CD4-positive, alpha-beta T cell treated with Interleukin-2 at 100 ng/mL for 4 hours (primary cell): Measurements from ENCODE around the gene COL9A1.
"Not testable (repeated sequence)": the region's sequence is repeated elsewhere in the genome, so short reads cannot be mapped to it uniquely, and the experiment has no call there.

Experiments
- DNase-seq: peaks from one replicate; pipeline ENCODE4 v3.0.0-alpha.2; 2020; ENCODE audit warnings: low spot score

The COL9A1 gene

DNA sequence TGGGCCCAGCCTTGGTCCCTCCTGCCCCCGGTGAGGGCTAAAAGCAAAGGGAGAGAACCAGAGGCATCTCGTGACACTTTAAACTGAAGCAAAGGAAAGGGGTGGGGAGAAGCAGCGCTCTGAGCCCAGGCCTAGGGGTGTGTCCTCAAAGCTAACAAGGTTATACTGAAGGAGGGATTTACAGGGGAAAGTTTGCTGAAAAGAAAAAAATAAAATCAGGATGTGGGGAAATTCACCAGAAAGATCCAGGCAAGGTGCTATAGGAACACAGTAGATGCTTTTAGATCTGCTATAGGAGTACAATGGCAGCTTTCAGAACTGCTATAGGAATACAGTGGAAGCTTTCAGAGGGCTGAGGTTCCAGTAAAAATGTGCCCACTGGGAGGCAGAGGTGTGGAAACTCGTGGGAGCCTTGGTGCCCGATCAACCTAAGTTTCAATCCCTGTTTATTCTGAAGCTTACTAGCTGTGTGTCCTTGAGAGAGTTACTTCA, at the start of gene COL9A1:
TSS of gene COL9A1 (minus strand) at position 51 of the 492 bp plus-strand sequence. CDS start 160 bp downstream, outside the sequence.
- no peak for DNase-seq

DNA sequence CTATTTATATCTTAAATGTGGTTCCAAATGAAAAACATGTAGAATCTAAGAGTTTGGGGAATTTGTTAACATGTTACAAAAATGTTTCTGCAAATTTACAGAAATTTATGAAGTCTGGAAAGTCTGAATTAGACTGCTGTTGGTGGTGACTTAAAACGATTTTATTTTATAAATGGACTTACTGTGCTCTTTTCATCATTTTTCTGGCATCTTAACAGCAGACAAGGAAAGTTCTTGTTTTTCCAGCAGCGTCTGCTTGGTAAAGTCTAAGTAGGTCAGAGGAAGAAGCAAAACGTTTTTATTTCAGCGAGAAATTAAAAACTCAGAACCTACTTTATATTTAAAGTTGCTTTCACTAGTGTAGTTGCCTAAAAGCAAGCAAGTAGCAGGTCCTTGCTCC, 48.6 kb upstream of the COL9A1 start:
- DNase-seq: no peak

DNA sequence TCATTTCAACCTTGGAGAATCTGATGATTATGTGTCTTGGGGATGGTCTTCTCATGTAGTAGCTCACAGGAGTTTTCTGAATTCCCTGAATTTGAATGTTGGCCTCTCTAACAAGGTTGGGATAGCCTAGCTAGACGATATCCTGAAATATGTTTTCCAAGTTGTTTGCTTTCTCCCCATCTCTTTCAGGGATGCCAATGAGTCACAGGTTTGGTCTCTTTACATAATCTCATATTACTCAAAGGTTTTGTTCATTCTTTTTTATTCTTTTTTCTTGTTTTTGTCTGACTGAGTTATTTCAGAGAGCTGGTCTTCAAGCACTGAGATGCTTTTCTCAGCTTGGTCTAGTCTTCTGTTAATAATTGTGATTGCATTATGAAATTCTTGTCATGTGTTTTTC, 42.7 kb upstream of the COL9A1 start:
- no peak for DNase-seq

DNA sequence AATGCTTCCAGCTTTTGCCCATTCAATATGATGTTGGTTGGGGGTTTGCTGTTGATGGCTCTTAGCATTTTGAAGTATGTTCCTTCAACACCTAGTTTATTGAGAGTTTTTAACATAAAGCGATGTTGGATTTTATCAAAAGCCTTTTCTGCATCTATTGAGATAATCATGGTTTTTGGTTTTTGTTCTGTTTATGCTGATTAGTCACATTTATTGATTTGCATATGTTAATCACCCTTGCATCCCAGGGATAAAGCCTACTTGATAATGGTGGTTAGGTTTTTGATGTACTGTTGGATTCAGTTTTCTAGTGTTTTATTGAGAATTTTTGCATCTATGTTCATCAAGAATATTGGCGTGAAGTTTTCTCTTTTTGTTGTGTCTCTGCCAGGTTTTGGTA, 40.4 kb upstream of the COL9A1 start:
- no peak for DNase-seq

DNA sequence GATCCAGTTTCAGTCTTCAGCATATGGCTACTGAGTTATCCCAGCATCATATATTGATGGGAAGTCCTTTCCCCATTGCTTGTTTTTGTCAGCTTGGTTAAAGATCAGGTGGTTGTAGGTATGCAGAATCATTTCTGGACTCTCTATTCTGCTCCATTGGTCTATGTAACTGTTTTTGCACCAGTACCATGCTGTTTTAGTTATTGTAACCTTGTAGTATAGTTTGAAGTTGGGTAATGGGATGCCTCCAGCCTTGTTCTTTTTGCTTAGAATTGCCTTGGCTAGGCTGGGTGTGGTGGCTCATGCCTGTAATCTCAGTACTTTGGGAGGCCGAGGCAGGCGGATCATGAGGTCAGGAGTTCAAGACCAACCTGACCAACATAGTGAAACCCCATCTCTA, 36.9 kb upstream of the COL9A1 start:
- not testable (repeated sequence) for DNase-seq

DNA sequence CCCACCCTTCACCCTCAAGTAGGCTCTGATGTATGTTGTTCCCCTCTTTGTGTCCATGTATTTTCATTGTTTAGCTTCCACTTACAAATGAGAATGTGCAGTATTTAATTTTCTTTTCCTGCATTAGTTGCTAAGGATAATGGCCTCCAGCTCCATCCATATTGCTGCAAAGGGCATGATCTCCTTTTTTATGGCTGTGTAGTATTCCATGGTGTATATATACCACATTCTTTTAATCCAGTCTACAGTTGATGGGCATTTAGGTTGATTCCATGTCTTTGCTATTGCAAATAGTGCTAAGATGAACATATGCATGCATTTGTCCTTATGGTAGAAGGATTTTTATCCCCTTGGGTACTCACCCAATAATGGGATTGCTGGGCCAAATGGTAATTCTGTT, 35.9 kb upstream of the COL9A1 start:
- DNase-seq: no peak

DNA sequence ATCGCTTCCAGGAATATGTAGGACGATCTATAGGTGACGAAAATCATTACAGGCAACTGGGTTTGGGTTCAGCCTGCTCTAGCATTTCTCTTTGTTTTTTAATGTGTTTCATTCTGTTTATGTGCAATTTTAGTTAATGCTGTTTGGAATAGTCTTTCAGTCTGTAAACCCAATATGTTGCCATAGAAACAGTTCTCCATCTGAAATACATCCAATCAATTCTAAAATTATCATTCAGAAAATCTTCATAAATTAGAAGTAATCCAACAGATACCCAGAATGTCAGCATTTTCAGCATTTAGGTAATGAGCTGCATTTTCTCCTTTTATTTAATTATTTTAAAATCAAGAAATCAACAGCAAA, 34.8 kb upstream of the COL9A1 start:
- DNase-seq: no peak

DNA sequence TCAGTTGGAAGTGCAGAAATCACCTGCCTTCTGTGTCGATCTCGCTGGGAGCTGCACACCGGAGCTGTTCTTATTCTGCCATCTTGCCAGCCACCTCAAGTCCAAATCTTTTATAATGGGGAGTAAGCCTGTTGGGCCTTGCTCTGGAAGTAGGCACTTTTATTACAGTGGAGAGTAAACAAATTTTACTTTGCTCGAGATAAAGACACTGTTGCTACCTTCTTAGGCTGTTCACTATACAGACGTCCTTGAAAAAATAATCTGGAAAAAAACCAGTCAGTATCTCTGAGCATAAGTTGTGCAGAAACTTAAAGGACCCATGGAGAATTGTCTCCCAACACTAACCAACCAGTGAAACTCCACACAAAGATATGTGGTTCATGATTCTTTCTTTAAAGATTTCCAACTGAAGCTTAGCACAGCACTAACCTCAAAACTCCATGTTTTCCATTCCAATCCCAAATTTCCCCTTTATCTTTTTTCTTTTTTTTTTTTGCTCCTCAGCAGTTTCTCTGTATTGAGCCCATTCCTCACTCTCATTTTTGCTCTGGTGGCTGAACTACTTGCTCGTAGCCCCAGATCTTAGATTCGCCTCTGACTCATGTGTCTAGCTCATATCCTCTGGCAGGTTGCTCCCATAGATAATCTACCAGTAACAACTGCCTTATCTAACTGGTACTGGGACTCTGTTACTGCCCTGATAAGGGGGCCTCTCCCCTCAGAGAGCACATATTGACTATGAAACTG, 34.3 kb upstream of the COL9A1 start:
- no peak for DNase-seq

DNA sequence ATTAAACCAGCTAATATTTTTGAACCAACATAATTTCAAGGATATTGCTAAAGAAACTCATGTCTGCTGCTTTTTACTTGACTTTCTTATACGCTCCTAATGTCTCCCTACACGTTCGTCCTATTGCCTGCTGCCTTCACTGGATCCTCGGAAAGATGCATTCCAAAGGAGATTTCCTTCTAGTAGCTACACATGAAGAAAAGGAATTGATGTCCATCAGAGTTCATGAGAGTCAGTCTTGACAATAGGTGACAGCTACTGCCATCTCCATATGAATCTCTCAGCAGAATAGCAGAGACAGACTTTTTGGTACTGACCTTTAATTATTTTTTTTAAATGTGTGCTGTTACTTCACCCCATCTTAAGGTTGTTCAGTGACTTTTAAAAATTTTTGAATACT, 24.2 kb upstream of the COL9A1 start:
- DNase-seq: no peak

DNA sequence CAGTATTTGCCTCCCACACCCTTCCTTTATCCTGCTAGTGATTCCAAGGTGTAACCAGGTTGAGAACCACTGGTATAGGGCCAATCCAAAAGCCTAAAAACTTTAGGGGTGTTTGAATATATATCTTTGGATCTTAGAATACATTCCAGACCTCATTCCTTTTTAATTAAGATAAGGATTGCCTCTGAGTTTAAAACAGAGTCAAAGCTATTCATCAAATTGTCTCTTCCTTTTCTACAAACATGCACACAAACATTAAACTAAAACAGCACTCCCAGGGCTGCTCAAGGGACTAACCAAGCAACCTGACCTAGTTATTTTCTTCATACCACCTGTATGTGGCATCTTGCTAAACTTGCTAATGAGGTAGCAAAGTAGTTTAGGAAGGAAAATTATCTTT, 22.1 kb upstream of the COL9A1 start:
- DNase-seq: no peak

DNA sequence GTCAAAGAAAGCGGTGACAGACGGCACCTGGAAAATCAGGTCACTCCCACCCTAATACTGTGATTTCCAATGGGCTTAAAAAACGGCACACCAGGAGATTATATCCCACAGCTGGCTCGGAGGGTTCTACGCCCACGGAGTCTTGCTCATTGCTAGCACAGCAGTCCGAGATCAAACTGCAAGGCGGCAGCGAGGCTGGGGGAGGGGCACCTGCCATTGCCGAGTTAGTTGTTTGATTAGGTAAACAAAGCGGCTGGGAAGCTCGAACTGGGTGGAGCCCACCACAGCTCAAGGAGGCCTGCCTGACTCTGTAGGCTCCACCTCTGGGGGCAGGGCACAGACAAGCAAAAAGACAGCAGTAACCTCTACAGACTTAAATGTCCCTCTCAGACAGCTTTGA, 14.9 kb upstream of the COL9A1 start:
- not testable (repeated sequence) for DNase-seq

DNA sequence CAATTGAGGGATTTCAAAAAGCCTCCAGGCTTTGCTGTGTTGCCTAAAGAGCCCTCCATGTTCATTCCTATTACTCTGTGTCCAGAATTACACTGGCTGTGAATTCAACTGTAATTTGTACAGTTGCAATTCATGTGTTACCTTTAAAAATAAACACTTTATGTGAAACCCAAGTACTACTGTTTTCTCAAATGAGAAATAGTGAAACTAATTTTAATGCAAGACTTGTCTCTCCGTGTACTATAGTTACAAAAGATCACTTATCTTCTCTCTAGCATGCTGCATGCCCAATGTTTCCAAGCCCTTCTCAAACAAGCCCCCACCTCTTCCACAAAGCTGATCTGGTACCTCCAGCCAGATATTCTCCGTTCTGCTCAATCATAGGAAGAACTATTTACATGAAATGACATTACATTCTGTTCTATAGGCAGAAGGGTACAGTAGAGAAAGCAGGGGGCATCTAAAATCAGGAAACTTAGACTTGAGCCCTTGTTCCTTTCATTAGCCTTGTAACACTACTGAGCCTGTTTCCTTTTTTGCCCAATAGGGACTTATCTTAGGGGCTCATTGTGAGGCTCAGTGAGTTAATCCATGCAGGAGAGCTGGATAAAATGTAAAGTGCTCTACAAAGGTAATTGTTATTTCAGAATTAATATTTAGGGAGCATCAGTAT, 12.3 kb upstream of the COL9A1 start:
- no peak for DNase-seq

DNA sequence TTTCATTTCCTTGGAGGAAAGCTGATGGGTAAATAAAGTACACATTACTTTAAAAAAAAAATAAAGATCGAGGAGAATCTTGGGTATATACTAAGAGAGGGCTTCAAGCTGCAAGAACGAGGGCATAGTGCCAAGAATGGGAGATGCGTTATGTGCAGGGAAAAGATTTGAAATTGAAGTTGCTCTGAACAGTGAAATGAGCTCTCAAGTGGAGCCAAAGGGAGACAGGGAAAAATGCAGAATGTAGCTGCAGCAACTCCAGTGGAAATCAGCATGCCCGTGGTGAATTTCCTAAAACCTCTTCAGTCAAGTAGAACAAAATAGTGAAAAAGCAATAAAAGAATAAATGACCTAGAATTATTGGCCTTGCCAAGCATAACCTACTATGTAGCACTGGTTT, 11.4 kb upstream of the COL9A1 start:
- no peak for DNase-seq

DNA sequence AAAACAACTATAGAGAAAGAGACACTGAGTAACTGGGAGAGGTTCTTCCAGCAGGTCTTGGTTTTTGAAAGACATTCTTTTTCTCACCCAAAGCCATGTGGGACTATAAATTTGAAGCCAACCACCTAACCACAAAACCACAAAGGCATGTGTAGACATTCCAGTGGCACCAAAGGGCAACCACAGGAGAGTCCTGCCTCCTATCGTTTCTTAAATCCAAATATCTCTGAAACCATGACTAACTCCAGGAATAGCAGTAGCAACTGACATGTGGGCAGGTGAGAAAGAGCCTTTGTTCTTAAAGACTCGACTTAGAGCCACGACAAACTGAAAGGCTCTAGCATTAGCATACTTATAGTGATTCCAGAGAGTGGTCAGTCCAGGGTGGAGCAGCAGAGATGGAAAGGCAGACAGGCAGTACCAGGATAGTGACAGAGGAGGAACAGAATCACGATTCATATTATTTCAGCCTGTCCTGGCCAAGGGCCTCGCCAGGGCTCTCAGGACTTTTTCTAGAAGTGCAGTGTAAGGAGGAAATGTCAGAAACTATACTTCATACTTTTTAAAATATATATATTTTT, 9.4 kb upstream of the COL9A1 start:
- no peak for DNase-seq

DNA sequence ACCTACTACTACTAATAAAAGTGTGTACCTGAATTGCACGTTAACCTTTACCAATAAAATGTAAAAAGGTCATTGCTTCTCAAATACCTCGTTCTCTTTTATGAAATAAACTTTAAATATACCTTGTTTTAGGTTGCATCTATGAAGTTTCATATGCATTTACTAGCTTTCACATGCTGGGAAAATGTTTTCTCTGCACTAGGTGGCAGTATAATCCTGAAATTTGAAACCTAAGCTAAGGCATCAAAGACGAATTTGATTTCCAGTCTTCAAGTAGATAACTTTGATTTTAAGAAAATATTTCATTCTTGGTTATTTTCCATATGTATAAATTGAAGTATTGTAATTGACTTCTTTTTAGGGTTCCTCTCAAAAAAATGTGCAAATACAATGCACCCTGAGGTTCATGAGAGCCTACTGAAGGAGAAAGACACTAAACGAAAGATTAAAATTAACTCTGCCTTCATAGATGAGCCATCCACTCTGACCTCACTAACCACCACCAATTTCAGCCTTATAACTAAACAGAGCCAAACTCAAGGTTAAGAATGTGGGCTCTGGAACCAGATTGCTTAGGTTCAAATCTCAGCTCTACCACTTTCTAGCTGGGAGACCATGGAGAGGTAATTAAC, 7.3 kb upstream of the COL9A1 start:
- DNase-seq: peak; percentile 26

DNA sequence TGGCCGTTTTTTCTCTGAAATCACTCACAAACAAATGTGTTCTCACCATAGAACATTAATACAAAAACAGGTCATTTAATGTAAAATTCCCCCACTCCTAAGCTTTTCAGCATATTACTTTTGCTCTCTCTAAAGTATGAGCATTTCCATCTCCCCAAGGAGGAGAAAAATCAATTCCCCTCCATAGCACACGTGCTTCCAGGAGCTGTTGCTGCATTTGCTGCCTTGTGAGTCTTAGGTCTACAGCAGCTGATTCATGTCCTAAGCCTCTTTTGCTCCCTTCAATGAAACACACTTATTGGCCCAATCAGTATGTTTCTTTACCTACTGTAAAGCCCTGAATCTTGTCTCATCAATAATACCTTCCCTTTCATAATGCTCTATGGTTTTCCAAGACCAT, 6.4 kb upstream of the COL9A1 start:
- no peak for DNase-seq

DNA sequence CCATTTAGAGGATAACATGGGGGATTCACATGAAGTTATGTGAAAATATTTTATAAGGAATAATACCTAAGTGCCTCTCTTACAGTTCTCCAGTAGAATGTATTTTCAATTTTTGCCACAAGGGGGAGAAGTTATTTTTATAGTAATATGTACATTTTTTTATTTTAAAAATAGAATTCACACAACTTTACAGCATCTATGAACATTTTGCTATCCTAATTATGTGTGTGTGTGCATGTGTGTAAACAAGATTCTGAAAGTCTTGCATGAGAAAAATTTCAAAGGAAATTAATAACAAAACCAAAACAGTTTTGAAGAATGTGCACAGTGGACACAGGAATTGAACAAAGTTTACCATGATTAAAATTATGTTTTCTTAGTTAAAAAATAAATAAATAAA, 5.3 kb upstream of the COL9A1 start:
- DNase-seq: peak; percentile 10

DNA sequence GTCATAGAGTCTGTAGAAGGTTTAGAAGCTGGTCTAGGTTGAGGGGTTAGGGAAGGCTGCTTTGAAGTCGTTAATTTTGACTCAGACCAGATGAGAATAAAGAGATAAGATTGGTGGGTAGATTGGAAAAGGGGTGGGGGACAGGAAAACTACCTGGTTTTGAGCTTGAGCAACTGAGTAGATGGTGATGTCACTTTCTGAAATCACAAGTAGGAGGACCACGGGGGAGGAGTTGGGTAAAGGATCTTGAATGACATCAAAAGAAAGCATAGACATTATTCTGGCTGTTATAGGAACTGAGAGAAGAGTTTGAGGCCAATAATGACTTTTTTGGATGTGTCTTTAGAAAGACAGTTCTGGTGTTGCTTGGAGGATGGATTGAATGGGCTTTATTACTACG, 4.1 kb upstream of the COL9A1 start:
- no peak for DNase-seq

DNA sequence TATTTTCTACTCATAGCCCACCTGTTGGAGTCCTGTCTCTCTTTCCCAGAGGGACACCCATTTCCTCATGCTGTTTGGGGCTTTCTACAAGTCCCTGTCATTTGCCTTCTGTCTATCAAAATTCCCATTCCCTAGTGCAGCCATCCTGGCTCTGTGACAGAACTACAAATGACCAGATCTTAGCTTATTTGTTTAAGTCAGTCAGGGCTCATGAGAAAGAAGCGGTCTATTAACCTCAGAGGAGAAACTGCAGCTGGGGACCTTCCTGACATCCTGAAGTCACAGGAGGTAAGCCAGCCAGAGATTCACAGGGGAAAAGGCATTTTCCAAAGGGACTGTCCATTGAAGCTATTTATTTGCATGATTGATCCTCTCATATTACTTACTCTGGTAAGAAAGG, 1.7 kb upstream of the COL9A1 start:
- DNase-seq: no peak

DNA sequence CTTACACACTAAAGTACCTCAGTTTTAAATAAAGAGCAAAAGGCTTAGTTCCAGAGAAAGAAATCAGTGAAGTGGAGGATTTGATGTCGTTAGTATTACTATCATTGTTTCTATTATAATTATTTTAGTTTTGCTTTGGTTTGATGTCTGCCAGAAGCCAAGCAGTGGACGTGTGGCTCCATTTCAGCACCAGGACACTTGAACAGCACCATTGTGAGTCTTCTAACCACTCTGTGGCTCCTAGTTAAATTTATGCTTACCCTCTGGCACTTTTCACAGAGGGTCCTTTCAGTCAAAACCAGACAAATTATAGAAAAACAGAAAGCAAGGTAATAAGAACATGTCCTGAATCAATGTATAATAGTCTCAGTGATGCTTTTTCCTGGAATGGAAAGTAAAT, 3.4 kb downstream of the COL9A1 start:
- DNase-seq: no peak

DNA sequence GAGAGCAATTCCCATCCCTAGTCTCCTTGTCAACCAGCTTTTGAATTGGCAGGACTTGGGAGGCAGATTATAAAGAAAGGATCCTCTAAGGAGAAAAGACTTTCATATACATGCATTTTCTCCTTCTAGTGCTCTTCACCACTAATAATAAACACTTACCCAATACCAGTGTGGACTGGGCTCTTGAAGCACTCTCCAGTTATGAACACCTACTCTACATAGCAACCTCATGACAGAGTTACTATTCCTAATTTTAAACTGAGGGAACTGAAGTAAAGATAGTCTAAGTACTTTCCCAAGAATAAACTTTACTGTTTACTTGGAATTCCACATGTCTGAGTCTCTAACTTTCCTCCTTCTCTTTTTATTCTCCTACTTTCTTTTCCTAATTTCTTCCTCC, 4.8 kb downstream of the COL9A1 start:
- no peak for DNase-seq

DNA sequence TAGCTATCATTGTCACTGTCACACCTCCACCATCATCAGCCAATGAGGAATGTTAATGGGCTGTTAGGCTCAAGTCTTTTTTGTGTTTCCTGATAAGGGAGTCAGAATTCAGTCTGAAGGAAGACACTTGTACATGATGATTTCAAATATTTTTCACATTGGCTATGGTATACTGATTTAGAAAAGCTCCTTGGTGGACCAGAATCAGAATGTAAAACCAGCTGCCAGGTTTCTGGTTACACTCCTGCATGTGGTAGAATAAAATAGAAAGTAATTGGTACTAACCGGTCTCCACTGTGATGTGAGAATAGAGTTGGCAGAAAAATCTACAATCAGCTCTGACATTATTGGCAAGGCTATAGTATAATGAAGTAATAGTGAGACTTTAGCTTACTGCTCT, 10.7 kb downstream of the COL9A1 start:
- no peak for DNase-seq

DNA sequence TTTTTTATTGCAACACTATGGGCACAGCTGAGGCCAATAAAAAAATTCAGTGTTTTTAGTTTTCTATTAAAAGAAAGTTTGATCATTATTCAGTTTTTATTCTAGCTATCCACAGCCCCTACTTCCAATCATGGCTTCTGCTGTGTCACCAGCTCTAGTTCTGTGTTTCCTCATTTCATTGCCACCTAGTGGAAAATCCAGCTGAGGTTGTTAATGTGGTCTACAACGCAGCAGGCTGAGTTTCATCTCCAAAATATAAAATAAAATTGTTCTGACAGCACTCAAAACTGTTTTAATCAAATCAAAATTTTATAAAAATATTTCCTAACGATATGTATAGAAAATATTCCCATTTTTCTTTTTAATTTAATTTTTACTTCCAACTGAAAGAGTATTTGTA, 13.6 kb downstream of the COL9A1 start:
- DNase-seq: no peak
